GM18511 (cell line): ENCODE measurements around the gene PRUNE1.

ENCODE experiments used
- ATAC-seq: cut with Tn5 transposase; IDR thresholded peaks from one replicate; pipeline ENCODE4 v1.9.1; 2021; ENCODE audit warnings: mild to moderate bottlenecking, moderate library complexity; ENCODE audit not compliant: unreplicated experiment

The PRUNE1 gene, protein sequence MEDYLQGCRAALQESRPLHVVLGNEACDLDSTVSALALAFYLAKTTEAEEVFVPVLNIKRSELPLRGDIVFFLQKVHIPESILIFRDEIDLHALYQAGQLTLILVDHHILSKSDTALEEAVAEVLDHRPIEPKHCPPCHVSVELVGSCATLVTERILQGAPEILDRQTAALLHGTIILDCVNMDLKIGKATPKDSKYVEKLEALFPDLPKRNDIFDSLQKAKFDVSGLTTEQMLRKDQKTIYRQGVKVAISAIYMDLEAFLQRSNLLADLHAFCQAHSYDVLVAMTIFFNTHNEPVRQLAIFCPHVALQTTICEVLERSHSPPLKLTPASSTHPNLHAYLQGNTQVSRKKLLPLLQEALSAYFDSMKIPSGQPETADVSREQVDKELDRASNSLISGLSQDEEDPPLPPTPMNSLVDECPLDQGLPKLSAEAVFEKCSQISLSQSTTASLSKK

DNA sequence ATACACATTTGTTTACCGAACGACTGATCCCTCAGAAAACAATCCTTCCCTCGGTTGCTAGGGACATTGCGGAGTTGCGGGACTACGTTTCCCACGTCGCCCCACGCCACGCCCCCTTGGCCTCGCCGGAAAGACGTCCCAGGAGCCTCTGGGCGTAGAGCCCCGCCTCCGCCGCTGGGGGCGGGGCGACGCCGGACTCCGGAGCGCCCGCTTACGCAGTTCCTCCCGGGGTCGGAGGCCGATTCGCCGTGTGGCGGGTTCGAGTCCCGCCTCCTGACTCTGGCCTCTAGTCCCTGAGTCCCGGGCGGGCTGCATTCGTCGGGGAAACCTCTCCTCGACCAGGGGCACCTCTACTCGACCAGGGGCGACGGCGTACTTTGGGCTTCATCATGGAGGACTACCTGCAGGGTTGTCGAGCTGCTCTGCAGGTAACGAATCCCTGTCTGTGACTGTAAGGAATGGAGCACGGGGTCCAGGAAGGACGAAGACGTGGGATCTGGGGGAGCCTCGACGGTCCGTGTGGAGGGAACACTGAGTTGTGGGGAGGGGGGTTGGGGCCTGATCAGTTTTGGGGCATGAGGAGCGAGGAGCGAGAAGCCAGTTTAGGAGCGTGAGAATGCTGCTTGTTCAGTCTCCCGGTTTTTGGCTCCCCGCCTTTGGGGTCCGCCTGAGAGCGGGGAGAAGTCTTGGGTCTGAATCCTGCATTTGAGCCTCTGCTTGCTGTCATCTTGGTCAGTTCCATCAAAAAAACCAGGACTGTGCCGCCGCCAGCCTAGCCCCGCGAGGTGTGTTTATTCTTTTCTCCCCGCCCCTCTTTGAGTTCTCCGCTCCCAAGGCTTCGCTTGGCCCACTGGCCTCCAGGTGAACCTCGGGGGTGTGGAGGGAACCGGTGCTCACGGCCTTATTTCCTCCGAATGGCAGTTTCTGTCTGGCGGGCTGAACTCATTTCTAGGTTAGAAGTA lies at the start of gene PRUNE1:
PRUNE1 (plus strand) TSS at position 206 of the 962 bp plus-strand sequence; CDS start at position 390, 184 bp downstream.
- ATAC-seq, result peak; percentile 67

DNA sequence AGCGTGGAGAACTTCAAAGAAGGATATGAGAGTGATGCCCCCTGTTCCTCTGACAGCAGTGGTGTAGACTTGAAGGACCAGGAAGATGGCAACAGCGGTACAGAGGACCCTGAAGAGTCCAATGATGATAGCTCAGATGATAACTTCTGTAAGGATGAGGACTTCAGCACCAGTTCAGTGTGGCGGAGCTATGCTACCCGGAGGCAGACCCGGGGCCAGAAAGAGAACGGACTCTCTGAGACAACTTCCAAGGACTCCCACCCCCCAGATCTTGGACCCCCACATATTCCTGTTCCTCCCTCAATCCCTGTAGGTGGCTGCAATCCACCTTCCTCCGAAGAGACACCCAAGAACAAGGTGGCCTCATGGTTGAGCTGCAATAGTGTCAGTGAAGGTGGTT lies 47.6 kb upstream of the PRUNE1 start:
- no peak for ATAC-seq

DNA sequence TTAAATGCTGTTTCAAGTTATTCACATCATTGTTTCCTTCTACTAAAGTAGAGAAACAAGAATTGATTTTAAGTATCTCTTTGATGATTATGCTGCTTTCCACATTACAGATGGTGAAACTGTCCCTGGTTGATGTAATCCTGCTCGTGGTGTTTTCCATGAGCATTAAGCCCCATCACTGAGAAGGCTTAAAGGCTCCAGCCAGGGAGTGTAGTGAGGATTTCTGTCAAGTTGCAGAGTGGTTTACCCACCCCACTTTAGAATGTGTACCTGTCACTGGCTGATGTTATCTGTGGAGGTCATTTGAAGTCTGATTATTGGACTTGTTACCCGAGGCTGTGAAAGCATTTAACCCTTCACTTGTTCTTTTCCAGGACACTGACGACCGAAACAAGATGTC lies 46.5 kb upstream of the PRUNE1 start:
- ATAC-seq, result no peak

DNA sequence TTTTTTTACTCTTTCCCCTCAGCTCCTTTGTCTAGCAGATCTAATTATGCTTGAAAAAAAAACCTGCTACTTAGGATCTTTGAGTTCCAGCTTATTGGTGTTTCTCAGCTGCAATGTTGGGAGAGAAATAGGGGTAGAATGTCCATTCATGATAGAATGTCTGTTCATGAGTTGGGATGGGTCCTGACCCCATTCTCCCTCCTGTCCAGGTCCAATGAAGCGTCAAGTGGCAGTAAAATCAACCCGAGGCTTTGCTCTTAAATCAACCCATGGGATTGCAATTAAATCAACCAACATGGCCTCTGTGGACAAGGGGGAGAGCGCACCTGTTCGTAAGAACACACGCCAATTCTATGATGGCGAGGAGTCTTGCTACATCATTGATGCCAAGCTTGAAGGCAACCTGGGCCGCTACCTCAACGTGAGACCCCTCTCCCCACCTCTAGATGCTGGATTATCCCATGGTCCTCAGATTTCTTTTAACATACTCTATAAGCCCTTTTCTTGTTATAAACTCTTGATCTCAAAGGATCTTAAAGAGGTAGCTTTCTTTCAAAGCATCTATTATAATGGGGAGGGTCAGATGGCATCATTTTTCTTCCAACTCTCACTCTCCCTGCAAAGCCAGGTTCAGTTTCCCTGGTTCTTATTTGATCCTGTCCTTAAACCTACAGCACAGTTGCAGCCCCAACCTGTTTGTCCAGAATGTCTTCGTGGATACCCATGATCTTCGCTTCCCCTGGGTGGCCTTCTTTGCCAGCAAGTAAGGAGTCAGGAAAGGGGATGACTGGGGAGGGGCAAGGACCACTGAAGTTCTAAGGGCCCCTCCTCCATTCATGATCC lies 44.7 kb upstream of the PRUNE1 start:
- no peak for ATAC-seq

DNA sequence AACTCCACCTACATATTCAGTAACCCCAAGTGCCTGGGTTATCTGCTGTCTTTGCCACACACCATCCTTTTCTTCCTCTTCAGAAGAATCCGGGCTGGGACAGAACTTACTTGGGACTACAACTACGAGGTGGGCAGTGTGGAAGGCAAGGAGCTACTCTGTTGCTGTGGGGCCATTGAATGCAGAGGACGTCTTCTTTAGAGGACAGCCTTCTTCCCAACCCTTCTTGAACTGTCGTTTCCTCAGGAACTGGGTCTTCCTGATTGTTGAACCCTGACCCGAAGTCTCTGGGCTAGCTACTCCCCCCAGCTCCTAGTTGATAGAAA lies 44.1 kb upstream of the PRUNE1 start:
- no peak for ATAC-seq

DNA sequence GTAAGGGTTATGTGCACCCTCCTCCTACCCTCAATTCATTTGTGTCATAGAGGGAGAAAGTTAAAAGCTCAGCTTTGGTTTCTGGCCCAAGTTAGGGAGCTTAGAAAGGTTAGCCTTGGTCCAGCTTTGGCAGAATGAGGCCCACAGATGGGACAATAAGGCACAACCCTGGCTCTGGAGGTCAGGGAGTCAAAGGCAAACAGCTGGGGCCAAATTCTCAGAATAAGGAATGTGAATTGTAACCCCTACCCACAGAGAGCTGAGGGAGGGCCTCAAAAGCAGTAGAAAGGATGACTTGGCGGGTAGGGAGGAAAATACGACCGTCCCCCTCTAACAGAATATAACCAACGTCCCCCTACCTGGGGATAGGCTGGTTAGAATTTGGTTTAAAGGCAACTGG lies 42.6 kb upstream of the PRUNE1 start:
- ATAC-seq, result no peak

DNA sequence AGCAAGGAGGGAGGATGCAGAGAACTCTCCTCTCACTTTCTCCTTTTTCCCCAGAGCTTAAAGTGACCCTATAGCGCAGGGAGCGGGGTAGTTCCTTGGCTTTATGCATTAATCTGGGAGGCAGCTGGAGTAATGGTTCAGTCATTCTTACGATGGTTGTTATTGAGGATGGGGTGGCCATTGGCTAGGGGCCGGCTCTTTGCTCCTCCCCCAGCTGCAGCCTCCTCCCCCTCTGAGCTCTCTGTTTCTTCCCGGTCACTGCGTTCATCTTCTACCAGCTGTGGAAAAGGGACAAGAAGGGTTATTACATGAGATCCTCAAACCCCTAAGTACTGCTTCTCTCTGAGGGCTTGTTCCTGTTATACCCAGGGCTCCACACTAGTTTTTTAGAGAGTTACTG lies 42.2 kb upstream of the PRUNE1 start:
- ATAC-seq, result no peak

DNA sequence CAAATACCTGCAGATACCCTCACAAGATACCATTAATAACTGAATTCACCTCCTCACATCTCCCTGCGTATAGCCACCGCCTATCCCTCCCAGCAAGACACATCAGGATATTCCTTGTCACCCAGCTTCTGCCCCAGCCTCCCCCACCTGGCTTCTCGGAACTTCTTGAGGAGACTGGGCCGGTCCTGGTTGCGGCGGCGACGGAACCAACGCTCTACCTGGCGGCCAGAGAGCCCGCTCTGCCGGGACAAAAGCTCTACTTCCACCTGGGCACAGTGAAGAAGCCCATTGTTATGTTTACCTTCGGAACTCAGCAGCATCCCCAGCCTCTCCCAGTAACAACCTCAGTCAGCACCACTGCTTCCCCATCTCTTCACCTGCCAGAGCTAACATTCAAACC lies 40.3 kb upstream of the PRUNE1 start:
- ATAC-seq, result no peak

DNA sequence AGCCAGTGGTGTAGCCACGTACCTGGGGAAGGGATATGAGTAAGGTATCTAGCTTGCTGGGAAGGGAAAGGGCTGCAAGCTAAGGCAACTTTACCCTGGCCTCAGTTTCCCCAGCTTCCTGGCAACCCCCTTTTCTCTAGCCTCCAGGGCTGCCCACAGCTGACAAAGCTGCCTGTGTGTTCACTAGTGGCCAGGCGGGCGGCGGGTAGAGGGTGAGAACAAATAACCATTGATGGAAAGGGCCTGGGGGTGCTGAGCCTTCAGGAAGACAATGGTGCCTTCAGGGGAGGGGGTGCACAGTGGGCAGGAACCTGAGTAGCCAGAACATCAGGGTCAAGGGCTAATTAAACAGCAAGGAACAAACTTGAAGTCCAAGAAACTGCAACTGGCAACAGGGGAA lies 39.8 kb upstream of the PRUNE1 start:
- ATAC-seq, result no peak

DNA sequence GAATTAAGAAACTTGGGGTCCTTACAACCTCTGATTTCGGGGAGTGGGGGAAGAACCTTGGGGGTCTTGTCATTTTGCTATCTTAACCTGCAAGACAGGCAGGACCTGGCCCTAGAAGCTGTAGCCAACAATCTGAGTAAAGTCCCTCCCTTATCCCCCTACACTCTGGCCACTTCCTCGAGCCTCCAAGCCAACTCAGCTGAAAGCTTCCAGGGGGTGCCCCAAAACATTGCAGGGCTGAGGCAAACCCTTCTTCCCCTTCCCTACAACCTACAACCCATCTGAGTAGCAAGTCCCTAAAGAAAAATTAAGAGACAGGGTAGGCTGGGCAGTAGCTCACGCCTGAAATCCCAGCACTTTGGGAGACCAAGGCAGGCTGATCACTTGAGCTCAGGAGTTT lies 38.6 kb upstream of the PRUNE1 start:
- no peak for ATAC-seq

DNA sequence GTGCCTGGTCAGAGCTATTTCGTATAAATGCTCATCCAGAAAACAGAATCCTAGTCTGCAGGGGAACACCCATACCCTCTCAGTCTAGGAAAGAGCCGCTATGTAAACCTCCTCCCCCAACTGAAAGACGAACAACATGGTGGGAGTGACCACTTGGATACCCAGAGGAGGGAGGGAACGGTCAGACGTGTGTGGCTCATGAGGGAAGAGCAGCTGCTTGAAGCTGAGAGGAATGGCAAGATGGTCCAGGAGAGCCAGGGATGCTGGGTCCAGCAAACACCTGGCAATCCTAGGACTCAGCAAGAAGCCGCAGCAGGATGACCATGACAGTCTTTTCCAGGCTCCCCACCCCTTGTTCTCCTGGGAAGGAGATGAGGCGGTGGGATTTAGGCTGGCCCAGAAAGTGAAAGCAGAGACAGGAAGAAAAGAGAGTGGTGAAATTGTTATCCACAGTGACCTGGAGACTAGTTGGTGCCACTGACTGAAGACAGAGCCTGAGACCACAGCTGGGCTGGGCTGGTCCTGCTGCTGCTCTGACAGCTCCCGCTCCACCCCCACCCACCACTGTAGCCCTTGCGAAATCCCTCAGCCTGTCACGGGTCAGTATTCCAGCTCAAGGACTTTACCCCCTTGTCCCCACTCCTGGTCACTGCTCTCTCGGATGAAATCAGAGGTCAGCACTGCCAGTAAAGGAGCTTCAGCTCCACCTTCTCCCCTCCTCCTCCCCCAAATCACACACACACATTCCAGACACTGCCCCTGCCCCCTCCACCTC lies 37.3 kb upstream of the PRUNE1 start:
- ATAC-seq, result no peak

DNA sequence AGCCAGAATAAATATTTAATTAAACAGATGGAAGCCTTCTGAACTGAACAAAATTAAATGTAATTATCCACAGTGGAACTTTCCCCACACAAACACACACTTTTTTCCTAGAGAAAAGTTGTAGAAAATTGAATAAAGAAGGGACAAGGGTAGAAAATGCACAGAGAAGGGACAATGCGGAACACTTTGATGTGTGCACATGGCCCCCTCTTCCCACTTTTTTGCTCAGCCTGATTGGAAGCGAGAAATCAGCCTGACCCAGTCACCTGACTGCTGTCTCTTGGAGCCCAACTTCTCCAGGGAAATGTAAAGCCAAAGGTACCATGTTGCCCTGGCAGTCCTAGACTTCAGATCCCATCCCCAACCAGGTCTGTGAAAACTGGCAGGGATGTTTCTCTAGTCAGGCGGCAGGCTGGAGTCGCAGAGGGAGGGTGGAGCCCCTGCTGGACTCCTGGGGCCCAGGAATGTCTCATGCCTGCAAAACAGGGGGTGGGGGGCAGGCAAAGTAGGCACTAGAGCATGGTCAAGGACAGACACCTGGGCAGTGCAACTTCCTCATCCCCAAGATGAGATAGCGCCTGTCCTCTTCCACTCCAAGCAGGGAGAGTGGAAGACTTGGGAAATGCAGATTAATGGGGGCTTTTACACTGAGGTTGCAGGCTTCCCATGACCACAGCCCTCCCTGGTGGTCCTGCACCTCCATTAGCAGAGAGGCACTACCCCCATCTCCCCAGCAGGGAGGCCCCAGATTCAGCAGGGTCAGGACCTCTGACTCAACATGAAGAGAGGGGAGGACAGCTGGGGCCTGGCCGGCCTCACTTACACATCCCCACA lies 36.4 kb upstream of the PRUNE1 start:
- ATAC-seq, result no peak

DNA sequence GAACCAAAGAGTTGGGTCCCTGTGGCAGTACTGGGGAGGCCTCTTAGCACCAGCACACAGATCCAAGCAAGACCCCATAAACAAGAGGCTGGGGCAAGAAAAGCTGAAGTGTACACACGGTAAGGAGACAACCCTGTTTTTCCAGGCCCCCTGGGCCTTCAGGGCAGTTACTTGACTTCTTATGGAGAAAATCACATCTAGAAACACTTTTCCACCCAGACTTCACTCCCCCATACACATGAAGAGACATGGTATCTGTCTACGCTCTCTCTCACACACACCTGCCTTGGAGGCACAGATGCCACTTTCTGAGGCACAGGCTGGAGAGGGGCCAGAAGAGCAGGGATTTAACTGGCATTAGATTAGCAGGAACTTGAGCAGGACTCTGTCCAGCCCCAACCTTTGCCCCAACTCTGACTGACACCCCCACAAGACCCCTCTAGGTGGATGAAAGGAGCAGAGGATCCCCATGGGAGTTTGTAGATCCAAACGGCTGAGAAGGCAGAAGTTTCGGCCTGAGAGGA lies 35.8 kb upstream of the PRUNE1 start:
- no peak for ATAC-seq

DNA sequence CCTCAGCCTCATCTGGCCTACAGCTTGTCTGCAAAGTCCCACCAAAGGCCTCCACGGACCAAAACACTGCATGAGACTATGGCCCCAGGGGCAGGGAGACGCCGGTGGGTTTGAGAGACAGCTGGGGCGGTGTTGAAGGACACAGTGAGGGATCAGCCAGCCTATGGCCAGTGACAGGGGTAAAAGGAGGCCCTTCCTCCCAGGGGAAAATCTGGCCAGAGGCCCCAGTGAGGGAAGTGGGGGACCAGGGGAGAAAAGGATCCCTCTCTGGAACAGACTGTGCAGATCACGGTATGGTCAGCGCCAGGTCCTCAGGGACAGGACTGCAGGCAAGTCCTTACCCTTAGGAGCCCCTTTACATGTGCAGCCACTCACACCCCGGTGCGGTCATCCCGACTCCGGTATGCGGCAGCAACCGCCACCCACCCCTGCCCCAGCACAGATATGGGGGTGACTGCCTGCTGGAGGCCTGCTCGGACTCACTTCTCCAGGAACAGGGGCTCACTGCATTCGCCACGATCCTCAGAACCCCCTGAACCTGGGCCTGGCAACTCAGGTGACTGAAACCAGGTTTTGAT lies 34.9 kb upstream of the PRUNE1 start:
- ATAC-seq, result peak; percentile 2

DNA sequence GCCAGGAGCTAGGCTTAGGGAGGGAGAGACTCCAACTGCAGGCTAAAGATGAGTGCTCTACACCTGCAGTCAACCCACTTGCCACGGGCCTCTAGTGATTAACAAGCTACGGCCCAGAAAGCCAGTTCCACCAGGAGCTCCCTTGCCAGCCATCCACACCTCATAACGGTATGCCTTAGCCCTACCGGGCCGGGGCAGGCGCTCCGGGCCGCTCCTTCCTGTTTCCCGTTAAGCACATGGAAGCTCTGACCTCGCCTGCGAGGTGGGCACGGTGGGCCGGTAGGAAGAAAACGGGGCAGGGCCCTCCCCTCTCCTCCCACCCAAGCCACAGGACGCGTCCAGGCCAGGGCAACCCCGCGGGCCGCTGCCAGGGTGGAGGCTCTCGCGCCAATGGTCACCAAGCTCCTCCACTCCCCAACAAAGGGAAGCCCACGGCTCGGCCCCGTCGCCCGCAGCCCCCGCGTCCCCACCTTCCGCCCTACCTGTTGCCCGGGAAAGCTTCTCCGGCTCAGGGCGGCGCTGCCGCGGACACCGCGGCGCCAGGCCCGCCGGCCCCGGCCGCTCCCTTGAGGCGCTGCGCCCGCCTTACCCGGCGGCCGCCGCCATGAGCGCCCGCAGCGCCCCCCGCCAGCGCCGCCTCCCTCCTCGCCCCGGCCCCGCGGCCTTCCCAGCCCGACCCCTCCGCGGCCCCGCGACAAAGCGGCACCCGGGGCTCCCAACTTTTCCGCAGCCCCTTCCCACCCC lies 34.2 kb upstream of the PRUNE1 start:
- ATAC-seq, result peak; percentile 51

DNA sequence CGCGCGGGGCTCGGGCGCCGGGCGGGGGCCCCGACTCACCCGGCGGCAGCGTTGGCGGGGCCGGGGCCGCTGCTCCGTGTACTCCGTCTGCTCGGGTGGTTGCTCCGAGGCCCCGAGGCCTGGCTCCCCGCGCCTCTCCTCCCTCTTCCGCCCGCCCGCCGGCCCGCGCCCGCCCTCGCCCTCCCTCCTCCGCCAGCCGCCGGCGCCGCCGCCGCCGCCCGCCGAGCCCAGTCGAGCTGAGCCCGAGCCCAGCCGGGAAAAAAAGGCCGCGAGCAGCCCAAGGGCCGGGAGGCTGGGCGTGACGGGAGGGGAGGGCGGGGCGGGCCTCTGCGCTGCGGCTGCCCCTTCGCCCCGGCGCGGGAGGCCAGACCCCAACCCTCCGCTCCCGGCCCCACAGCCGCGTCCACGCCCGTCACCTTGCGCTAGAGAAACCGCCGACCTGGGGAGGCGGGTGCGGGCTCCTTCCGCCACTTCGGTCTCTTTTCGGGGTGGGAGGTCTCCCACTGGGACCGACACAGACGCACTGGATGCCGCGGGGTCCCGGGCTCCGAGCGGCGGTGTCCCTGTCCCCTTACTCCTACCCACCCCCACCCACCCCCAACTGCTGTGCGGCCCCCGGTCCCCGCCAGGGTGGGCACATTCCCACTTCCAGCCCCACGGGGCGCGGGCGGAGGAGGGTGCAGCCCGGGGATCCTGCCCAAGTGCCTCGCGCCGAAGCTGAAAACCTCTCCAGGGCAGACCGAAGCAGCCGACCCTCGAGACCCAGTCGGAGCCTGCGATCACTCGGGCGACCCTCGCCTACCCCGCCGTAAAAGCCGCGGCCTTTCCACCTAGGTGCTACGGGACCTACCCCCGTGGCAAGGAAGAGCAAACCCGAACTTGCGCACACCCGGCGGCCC lies 33.4 kb upstream of the PRUNE1 start, which contains the start of gene CERS2:
CERS2 (minus strand) TSS at position 256 of the 899 bp plus-strand sequence. CDS start 5,745 bp downstream, outside the sequence.
- peak; percentile 60 for ATAC-seq

DNA sequence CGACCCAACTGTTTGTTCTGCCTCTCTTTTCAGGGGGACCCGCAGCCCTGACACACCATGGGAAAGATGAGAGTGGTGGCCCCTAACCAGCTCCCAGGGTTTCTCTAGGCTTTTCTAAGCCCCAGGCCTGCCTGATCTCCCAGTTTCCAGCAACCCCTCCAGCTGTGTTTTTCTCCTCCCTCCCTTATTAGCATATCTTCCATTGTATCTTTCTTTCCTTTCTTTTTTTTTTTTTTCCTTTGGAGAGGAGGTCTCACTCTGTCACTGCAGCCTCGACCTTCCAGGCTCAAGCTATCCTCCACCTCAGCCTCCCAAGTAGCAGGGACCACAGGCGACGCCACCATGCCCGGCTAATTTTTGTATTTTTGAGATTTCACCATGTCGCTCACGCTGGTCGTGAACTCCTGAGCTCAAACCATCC lies 31.8 kb upstream of the PRUNE1 start:
- no peak for ATAC-seq
